Activated CD8-positive, alpha-beta memory T cell treated with anti-CD3 and anti-CD28 coated beads, Interleukin-2, amount 50 U/mL, for 48 hours (primary cell): ENCODE results near the gene ITPK1.

Source experiments
- DNase-seq: peaks from one replicate; pipeline ENCODE4 v3.0.0-alpha.2; 2020

The ITPK1 gene

DNA sequence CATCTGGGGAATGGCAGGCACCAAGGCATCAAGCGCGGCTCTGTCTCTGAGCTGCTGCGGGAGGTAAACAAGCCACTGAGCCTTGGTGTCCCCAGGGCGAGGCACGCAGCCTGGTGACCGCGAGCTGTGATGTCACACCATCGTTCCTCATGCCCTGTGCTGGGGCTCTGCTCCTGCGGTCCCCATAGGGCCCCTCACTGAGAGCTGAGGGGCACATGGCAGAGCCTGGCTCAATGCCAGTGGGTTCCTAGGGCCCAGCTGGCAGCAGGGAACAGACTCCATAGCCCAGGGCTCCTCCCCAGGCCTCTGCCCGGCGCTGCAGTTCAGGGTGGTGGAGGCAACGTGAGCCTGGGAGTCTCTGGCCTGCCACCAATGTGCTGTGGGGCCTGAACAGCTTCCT, 170.2 kb downstream of the ITPK1 start:
- no peak for DNase-seq

DNA sequence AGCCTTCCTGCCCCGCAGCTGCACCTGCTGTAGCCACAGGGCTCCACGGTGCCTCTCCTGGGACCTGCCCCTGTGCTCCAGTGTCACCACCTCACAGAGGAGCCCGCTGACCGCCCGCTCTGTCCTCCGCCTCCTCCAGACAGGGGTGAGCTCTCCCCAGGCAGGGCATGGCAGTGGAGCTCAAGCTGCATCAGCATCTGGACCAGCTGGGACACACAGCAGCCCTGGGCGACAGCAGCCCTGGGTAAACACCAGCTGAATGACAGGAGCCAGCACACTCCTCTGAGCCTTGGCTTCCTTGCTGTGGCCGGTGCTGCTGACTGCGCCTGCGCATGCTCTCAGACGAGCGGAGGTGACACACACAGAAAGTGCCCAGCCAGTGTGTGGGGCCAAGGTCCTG, 170.7 kb downstream of the ITPK1 start:
- no peak for DNase-seq

DNA sequence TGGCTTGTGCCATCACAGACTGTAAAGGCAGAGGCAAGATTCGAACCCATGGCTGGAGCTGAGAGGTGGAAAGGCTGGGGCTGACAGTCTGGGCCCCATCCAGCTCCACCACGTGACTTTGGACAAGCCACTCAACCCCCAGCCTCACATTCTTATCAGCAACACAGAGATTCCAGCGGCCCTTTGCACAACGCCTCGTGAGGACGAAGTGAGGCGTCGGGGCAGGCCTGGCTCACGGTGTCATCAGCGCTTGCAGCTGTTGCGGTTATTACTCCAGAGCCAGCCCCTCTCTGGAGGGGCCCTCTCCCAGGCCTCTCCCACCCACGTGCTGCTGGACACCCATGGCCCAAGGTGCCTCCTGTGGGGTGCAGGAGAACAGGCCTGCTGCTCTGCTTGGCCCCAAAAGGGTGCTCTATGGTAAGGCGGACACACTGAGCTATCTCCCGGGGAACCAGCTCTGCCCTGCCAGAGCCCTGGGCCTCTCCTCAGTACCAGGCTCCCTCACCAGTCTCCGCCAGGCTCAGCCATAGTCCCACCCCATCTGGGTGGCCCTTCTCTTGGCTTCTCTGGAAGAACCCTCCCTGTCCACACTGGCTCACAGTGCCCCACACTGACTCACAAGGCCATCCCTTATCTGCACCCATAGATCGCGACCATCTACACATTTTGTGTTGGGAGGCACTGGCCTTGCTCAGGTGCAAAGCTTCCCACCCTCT, 171.7 kb downstream of the ITPK1 start:
- DNase-seq: no peak

DNA sequence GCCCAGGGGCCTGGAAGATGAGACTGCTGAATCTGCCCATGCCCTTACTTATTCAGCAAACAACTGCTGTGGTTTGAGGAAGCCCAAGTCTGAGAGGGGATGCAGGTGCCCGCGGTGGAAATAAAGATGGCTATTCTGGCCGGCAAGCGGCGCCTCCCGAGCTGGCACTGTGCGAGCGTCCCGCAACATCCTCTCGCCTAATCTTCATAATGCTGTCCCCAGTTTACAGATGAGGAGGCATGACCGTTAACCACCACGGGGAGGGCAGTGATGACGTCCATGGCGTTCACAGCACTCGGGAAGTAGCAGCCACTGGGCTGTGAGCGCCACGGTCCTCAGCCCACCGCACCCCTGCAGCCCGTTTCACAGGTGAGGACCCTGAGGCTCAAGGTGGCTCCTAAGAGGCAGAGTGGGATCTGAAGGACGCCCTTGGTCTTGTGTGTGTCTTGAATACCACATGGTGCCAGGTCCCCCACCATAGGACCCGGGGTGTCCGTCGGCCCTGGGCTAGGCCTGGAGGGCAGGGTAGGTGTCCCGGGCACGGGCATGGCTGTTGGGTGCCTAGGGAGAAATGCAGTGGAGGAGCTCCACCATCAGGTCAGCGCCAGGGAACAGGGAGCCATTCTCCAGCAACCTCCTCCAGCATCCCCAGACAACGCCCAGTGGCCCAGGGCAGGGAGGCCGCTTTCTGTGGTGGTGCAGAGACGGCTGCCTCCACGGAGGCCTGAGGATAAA, 172.6 kb downstream of the ITPK1 start:
- DNase-seq: no peak

DNA sequence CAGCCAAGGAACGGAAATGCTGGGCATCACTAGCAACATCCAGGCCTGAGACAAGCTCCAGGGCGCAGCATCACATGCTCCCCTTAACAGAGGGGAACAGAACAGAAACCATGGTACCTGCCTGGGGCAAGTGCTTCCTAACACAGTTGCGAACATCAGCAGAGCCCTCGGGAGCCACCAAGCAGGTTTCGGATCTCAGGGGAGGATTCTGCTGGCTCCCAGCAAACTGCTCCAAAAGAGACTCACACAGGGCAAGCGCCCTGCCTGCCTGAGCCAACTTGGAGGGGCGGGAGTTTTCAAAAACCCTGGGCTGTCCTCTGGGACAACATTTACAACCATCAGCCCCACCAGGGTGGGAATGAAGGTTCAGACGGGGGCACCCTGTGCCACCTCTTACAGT, 173.1 kb downstream of the ITPK1 start:
- no peak for DNase-seq

DNA sequence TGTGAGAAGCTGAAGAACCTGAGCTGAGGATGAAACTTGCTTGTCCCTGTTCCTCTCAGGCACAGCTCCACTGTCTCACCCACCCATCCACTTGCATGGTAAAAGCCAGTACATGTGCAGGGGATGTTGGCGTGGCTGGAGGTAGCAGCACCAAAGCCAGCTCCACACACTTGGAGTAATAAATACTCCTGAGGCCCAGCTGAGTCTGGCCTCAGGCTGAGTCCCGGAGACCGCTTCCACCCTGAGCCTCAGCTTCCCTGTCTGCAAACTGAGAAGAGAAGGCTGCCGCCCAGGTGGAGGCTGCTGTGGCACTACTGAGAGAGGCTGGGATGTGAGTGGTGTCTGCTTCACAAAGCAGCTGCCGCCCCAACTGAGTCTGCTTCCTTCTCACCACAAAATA, 173.6 kb downstream of the ITPK1 start:
- DNase-seq: no peak

DNA sequence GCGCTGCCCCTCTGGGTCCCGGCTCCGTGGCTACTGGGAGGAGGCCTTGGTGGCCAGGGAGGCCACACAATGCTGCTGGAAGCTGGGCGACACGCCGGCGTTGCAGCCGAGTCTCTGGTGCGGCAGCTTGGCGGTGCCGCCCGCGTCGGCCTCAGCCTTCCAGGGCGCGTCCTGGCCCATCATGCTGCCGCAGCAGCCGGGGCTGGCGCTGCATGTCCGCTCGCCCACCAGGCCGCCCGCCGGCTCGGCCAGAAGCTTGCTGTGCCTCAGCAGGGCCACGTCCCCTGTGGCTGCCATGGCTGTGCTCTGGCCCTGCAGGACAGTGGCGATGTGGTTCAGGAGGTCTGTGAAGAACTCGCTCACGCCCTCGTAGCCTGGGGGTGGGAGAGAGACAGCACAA, 174.2 kb downstream of the ITPK1 start:
- no peak for DNase-seq

DNA sequence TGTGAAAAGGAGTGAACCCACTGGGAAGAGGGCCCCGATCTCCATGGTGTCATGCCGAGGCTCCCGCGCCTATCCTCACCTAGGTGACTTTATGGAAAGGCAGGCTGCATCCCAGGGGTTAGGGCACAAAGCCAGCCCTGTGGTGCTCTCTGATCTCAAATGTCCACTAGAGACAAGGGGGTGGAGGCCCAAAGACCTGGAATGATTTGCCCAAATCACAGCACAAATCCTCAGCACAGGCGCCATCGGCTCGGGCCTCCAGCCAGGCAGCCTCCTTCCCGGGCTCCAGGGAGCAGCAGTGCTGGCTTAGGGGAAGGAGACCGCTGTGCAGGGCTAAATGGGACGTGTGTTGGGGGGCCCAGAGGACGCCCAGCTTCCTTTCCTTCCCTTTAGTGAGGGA, 175.2 kb downstream of the ITPK1 start:
- DNase-seq: no peak

DNA sequence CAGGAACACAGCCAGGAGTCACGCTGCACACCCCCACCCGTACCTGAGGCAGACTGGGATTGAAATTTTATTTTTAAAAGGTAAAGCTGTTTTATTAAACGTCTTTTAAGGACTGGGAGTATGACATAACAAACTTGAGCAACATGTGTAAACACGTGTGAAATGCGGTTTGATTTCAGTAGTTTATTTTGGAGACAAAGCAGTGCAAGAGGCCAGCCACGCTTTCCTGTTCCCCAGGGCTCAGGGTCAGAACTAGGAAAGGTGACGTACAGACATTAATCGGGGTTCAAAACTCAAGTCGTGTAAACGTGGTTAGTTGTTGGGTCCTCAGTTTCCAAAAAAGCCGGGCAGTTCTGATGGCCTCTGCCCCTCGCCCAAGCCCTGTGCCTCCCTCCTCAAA, 176.0 kb downstream of the ITPK1 start:
- no peak for DNase-seq

DNA sequence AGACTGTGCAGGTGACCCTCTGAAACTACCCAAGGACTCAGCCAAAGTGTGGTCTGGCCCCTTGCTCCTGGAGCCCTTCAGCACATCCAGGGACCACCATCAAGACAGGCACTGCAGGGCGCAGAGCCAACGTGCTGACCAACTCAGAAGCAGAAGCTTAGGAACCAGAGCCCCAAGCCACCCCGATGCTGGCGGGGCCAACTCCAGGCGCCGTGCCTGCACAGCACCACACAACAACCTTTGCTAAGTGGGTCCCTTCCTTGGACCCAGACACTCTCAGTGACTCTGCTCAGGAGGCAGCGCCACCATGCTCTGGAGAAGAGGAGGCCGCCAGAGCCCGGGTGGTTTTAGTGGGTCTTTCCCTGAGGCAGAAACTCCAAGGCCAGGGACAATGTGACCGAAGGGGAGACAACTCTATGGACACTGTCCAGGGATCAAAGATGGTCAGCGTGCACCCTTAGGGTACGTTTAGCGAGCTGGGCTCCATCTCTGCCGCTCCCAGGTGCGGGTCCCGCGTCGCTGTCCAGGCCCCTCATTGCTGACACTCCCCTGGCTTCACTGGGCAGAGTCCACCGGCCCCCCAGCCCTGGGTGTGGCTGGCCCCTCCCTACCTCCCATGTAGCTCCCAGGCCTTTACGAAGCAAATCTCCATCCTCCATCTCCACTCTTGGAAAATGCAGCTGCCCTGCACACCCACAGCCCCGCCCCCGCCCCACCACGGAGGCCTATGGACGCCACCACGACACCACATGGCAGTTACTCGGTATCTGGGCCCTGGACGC, 176.6 kb downstream of the ITPK1 start:
- no peak for DNase-seq

DNA sequence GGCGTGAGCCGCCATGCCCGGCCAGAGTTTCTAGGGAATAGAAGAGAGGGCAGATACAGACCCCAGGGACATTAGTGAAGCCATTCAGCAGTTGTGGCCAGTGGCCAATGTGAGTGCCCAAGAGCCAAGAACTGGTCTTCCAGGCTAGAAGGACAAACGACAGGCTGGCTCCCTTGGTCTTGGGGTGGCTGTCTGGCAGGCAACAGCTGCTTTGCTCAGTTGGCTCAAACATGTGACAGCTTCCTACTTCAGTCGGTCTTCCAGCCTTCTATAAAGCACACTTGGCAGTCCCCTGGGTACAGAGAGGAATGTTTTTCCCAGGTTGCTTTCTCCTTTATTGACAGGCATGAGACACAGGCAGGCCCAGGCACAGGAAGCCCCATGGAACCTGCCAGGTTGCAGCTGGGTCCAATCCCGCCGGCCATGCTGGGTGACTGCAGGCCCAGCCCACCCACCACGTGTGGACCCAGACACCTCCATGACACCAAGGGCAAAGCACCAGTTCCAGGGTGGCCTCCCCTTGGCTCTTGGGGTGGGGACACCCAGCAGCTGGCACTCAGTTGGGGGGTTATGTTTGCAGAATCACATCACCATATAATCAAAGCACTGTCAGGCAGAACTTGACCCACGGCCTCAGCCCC, 177.4 kb downstream of the ITPK1 start:
- DNase-seq: no peak

DNA sequence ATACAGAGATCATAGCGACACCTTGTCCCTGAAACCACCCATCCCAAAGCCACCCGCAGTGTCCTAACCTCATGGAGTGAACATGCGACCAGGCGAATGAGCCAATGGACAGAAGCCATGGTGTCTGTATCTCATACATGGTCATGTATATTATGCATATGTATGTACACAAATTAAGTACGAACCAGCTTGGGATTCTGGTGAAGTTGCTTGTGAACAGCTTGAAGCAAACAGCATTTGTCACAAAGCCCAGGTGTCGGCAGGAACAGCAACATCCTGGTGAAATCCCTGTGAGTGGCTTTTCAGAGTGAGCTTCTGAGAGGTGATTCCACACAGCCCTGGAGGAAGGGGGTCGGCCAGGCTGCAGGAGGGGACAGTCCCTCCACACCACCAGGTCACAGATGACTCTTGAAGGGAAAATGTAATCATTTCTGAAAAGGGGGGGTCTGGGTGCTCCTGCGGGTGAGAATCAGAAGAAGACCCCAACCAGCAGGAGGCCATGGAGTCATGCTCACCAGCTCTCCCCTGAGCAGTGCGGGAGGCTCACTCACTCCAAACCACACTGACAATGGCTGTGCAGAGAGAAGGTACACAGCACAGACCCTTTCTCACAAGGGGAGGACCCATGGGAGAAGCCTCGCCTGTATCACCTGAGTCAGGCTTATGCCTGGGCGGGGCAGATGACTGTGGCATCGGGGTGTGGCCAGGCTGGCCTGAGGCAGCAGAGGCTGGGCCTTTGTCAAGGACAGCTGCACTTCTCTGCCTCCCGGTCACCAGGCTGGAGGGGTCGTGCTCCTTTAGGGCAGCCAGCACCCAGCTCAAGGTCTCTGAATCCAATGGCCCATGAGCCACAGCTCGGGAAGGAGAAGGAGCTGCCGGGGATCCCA, 178.4 kb downstream of the ITPK1 start:
- no peak for DNase-seq

DNA sequence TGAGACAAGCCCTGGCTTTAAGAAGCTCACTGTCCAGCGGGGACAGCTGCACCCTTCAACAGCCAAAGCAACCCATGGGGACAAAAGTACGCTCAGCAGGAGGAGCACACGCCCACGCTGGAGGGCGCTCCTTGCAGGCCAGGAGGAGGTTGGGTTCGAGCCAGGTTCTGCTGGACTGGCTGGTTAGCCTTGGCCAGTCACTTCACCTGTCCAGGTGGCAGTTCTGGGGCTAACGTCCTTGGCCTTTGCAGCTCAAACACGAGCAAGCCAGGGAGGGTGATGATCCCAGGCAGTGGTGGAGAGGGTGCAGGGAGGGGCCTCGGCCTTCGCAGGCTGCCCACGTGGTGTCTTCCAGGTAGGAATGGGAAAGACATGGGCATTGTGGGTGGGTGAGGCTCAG, 179.6 kb downstream of the ITPK1 start:
- no peak for DNase-seq

DNA sequence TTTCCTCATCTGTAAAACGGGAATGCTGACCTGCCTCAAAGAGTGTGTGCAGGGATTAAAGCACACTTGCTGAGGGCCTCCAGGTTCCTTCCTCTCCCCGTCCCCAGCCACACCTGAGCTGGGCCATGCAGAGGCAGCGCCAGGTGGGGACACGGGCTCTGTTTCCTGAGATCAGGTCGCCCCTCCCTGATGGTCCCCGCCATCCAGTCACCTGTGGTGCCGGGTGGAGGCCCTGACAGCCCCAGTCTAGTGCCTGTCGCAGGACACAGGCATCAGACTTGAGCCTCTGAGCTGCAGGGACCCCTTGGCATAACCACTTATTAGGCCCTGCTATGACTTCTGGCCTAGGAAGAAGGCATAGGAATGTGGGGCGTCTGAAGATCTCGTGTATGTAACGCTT, 180.3 kb downstream of the ITPK1 start:
- no peak for DNase-seq

DNA sequence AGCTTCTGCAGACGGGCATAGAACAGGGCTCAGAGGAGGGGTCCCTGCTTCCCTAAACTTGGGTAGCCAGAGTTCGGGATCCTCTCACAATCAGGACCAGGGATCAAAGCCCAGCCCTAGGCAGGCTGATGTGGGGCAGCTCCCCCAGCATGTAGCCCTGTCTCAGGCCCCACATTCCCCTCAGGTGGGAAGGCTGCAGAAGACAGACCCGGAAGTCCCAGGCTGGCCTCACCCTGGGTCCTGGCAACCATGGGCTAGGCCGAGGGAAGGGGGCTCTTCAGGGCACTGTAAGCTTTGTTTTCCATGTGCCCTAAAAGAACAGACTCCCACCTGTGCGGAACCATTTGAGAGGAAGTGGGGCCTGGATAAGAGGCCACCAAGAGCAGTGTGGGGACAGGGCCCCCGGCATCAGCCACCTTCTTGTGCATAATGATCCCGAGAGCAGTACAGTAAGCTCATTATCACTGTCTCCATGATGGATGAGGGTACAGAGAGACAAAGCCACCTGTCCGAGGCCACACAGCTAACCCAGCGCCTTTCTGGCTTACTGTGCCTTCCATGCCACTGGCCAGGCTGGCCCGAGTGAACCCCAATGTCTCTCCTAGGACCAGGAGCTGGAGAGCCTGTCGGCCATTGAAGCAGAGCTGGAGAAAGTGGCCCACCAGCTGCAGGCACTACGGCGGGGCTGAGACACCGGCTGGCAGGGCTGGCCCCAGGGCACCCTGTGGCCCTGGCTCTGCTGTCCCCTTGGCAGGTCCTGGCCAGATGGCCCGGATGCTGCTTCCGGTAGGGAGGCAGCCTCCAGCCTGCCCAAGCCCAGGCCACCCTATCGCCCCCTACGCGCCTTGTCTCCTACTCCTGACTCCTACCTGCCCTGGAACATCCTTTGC, 181.3 kb downstream of the ITPK1 start:
- DNase-seq: no peak

DNA sequence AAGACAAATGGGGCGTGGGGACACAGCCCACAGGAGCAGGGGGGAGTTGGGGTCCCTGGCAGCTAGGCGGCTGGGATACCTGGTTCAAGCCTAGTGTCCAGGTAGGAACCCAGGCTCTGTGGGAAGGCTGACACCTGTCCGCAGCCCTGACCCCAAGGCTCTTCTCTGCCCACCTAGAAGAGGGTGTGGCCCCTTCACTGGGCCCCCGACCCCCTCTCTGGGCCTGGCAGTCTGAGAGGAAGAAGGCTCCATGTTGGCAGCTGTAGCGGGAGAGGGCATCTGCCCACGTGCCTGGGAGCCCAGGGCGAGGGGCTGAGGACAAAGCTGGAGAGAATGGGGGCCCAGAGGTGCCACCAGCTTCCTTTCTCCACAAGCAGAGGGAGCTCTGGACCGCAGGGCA, 182.2 kb downstream of the ITPK1 start:
- DNase-seq: no peak

DNA sequence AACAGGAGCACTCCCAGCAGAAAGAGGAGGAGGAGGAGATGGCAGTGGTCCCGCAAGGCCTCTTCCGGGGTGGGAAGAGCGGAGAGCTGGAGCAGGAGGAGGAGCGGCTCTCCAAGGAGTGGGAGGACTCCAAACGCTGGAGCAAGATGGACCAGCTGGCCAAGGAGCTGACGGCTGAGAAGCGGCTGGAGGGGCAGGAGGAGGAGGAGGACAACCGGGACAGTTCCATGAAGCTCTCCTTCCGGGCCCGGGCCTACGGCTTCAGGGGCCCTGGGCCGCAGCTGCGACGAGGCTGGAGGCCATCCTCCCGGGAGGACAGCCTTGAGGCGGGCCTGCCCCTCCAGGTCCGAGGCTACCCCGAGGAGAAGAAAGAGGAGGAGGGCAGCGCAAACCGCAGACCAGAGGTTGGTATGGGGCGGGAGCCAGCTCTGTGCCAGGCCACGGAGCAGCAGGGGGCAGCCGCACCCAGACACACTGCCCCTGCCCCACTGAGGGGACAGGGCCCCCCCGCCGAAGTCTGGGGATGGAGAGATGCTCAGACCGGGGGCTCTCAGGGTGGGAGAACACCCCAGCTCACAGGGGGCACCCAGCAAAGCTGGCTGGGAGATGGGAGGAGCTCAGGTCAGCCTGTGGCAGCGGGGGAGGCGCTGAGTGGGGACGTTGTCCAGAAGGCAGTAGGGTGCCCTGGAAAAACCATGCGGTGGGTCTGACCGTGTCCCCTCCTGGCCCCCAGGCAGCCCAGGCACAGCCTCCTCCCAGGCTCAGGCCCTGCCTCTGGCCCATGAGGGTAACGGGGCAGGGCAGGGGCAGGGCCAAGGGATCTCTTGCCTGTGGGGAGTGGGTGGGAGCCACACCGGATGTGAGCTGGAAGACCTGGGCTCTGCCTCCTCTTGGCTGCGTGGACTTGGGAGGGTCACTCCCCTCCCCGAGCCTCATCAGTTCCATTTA, 183.0 kb downstream of the ITPK1 start:
- no peak for DNase-seq

DNA sequence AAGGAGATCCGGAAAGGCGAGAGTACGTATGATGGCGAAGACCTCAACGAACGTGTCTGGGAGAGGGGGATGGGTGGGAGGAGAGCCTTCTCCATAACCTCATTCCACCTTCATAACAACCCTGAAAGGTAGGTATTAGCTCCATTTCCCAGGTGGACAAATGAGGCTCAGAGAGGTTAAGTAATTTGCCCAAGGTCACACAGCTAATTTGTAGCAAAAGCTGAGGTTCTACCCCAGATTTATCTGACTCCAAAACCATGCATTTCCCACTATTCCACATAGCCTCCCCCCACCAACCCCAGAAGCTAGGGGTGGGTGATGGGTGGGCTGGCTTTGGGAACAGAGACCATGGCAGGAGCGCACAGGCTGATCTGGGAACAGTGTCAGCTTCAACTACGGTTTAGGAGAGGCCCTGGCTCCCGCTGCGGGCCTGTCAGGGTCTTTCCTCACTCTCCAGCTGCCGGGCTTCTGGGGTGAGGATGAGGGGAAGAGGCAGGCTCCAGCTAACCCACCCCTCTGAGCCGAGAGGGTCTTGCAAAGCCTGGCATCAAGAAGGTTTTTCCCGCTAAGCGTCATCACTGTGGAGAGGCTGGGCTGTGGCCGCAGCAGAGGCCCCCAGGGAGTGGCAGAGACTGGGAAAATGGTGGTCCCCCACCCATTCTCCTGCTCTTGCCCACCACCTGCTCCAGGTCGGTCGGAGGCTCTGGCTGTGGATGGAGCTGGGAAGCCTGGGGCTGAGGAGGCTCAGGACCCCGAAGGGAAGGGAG, 183.9 kb downstream of the ITPK1 start:
- DNase-seq: no peak
